ENCODE data around the gene MYBL2.

Gene MYBL2

DNA sequence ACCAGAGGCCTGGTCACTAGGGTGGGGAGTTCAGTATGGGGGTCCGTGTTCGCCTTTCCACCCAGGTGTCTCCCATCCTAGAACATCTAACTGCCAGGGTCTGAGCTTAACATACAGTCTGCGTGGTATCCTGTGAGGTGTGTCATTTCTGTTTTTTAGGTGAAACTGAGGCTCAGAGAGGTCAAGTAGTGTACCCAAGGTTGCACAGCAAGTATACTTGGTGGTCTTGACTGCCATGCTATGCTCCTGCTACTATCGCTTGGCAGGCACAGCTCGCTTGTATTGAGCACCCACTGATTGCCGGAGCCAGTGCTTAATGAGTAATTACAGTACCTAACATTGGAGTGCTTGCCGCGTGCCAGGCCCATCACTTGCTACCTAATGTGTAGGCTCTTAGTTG lies 33.7 kb downstream of the MYBL2 start:
- H3K27ac Mint-ChIP-seq: no peak overlapping the region
- ATAC-seq: no peak
- H3K4me1 Mint-ChIP-seq: no peaks in the 10 kb centered on the region
- H3K9me3 Mint-ChIP-seq: no peaks in the 10 kb centered on the region
- H3K36me3 Mint-ChIP-seq: peaks cover 41% of the 10 kb centered on the region
- H3K27me3 Mint-ChIP-seq: no peaks in the 10 kb centered on the region
- H3K4me3 Mint-ChIP-seq: no peak overlapping the region

DNA sequence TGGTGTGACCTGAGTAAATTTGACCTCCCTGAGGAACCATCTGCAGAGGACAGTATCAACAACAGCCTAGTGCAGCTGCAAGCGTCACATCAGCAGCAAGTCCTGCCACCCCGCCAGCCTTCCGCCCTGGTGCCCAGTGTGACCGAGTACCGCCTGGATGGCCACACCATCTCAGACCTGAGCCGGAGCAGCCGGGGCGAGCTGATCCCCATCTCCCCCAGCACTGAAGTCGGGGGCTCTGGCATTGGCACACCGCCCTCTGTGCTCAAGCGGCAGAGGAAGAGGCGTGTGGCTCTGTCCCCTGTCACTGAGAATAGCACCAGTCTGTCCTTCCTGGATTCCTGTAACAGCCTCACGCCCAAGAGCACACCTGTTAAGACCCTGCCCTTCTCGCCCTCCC lies 35.6 kb downstream of the MYBL2 start:
- Mint-ChIP-seq H3K27ac (no peak overlapping the region), H3K27me3 (no peaks in the 10 kb centered on the region), H3K36me3 (peaks cover 36% of the 10 kb centered on the region), H3K4me3 (no peak overlapping the region), H3K9me3 (no peaks in the 10 kb centered on the region), H3K4me1 (no peaks in the 10 kb centered on the region)
- no peak for ATAC-seq

DNA sequence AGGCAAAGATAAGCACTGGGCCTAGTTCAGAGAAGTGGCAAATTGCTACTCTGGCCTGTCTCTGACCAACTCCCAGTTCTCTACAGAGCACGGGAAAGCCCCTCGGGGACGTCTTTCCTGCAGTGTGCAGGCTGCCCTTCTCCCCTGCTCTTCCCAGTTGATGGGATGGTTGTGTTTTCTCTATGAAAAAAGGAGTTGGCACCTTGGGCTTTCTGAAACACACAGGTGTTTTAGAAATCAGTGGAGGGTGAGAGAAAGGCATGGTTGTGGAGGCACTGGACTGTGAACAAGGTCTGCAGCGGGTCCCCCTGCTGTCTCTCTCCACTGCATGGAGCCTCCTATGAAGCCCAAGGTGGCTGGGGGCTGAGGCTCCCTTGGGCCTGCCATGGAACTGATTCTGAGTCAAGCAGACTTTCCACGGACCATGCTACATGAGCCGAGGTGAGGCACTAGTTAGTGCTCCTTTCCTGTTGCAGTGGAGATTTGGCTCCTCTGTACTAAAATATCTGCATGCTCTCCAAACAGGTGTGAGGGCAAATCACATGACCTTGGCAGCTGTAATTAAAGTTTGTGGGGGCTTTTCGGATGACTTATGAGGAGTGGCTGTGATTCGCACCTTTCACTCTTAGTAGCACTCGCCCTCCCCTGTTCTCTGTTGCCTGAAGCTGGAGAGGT lies 43.6 kb downstream of the MYBL2 start:
- H3K36me3 Mint-ChIP-seq: peaks cover 18% of the 10 kb centered on the region
- peak; percentile 78 for ATAC-seq
- H3K27ac Mint-ChIP-seq: peak overlapping the region; percentile 83
- H3K27me3 Mint-ChIP-seq: no peaks in the 10 kb centered on the region
- peaks cover 39% of the 10 kb centered on the region for H3K4me1 Mint-ChIP-seq
- H3K9me3 Mint-ChIP-seq: no peaks in the 10 kb centered on the region
- H3K4me3 Mint-ChIP-seq: peak overlapping the region; percentile 7

DNA sequence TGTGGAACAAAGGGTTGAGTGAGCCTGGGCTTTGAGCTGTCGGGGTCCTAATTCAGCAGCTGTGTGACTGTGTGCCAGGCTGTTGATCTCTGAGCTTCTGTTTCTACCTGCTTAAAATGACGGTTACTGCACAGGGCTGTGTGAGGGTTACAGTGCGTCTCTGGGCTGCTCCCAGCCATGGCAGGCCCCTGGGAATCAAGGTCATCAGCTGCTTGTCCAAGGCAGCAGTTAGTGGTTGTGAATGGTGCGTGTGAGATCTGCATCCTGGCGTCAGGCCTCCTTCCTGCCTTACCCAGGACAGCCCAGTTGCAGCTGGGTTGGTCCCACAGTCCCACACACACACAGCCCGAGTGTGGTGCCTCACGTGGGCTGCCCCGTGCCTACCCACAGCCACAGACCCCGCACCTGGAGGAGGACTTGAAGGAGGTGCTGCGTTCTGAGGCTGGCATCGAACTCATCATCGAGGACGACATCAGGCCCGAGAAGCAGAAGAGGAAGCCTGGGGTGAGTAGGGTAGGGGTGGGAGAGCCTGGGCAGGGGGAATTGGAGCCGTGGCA lies 44.3 kb downstream of the MYBL2 start:
- ATAC-seq: peak; percentile 58
- no peaks in the 10 kb centered on the region for H3K9me3 Mint-ChIP-seq
- H3K4me1 Mint-ChIP-seq: peaks cover 39% of the 10 kb centered on the region
- no peaks in the 10 kb centered on the region for H3K27me3 Mint-ChIP-seq
- H3K36me3 Mint-ChIP-seq: peaks cover 20% of the 10 kb centered on the region
- peak overlapping the region; percentile 83 for H3K27ac Mint-ChIP-seq
- no peak overlapping the region for H3K4me3 Mint-ChIP-seq

DNA sequence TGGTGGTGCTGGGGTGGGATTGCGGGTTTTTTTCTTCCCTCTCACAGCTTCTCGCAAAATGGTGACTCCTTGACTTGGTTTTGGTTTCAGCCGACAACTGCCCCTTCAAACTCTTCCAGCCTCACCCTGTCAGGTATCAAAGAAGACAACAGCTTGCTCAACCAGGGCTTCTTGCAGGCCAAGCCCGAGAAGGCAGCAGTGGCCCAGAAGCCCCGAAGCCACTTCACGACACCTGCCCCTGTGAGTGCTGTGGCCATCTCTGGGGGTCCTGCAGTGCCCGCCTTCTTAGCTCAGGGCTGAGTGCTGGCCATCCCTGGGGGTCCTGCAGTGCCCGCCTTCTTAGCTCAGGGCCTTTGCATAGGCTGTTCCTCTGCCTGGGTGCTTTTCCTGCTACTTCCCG lies 48.1 kb downstream of the MYBL2 start:
- Mint-ChIP-seq H3K27ac (no peak overlapping the region), H3K9me3 (peaks cover 3% of the 10 kb centered on the region), H3K36me3 (peaks cover 17% of the 10 kb centered on the region), H3K4me3 (no peak overlapping the region), H3K27me3 (no peaks in the 10 kb centered on the region), H3K4me1 (peaks cover 25% of the 10 kb centered on the region)
- no peak for ATAC-seq

DNA sequence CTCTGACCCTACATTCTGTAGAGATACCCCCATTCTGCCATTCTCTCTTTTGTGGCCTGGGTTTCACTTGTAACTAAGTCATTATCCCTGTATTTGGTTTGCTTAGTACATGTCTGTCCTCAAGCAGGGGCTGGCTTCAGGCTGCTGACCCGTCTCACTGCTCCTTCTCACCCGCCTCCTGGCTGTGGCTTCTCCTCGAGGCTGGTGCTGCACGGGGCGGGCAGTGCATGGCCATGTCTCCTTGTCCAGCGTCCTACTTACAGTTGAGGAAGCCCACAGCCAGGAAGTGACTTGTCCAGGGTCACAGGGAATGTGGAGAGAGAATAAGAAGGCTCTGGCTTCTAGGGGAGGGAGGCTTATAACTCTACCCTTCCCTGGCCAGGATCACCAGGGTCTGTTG lies 48.6 kb downstream of the MYBL2 start:
- Mint-ChIP-seq H3K27ac (no peak overlapping the region), H3K36me3 (peaks cover 22% of the 10 kb centered on the region), H3K4me1 (peaks cover 21% of the 10 kb centered on the region), H3K27me3 (no peaks in the 10 kb centered on the region), H3K4me3 (no peak overlapping the region), H3K9me3 (peaks cover 3% of the 10 kb centered on the region)
- no peak for ATAC-seq

DNA sequence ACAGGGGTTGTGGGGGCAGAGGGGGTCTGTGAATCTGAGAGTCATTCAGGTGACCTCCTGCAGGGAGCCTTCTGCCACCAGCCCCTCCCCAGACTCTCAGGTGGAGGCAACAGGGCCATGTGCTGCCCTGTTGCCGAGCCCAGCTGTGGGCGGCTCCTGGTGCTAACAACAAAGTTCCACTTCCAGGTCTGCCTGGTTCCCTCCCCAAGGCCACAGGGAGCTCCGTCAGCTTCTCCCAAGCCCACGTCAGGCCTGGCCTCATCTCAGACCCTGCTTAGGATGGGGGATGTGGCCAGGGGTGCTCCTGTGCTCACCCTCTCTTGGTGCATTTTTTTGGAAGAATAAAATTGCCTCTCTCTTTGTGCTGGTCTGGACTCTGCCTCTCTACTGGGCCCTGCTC lies 49.2 kb downstream of the MYBL2 start:
- Mint-ChIP-seq H3K9me3 (peaks cover 3% of the 10 kb centered on the region), H3K4me1 (peaks cover 14% of the 10 kb centered on the region), H3K27me3 (no peaks in the 10 kb centered on the region), H3K27ac (no peak overlapping the region), H3K36me3 (peaks cover 22% of the 10 kb centered on the region), H3K4me3 (no peak overlapping the region)
- no peak for ATAC-seq

DNA sequence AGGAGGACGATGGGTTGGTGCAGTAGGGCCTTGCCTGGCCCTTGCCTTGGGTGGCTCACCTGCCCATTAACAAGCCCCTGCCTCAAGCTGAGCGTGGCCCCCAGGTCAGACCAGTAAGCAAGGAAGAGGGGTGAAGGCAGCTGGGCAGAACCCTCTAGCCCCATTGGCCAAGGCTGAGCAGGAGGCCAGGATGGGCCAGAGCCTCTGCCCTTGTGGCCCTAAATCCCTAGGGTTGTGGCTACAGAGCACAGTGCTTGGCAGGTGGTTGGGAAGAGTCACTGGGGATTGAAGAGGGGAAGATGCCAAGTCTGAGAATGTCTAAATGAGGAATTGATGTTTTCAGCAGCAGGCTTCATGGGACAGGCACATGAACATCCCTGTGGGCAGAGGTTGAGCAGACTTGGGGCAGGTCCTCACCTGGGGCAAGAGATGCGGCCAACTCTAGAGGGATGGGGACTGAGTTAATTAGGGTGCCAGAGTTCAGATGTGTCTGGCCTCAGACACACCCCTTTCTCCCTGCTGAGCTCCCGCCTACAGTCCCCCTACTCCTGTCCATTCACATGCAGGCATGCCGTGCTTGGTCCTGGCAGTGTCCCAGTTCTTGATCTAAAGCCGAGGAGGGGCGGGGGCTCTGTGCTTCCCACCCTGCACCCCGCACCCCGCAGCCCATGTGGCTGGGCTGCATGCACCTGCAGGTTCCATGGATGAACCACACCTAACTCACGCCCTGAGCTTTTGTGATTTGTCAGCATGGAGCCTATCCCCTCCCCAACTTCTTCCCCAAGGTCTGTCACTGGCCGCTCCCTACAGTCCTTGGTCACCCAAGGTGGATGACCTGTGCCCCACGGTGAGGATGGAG lies 50.1 kb downstream of the MYBL2 start:
- no peaks in the 10 kb centered on the region for H3K27me3 Mint-ChIP-seq
- H3K27ac Mint-ChIP-seq: no peak overlapping the region
- peaks cover 3% of the 10 kb centered on the region for H3K9me3 Mint-ChIP-seq
- H3K4me1 Mint-ChIP-seq: peaks cover 8% of the 10 kb centered on the region
- no peak for ATAC-seq
- no peak overlapping the region for H3K4me3 Mint-ChIP-seq
- peaks cover 22% of the 10 kb centered on the region for H3K36me3 Mint-ChIP-seq

DNA sequence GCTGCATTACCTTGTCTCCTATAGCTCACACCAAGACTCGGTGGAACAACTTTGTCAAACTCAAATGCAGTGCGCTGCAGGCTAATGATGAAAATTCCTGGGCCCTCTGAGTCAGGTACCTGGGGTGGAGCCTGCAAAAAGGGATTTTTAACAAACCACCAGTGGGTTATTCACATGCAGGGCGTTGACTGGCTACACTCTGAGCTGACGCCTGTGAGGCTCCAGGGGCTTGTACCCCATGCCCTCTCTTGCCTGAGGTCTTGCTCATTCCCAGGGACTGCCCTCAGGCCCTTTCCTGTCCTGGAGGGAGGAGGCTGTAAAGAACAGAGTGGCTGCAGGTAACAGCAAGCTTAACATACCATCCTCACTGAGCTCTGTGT lies 50.7 kb downstream of the MYBL2 start:
- Mint-ChIP-seq H3K9me3 (peaks cover 3% of the 10 kb centered on the region), H3K4me1 (peaks cover 11% of the 10 kb centered on the region), H3K36me3 (peaks cover 22% of the 10 kb centered on the region), H3K4me3 (no peak overlapping the region), H3K27me3 (no peaks in the 10 kb centered on the region), H3K27ac (no peak overlapping the region)
- no peak for ATAC-seq

DNA sequence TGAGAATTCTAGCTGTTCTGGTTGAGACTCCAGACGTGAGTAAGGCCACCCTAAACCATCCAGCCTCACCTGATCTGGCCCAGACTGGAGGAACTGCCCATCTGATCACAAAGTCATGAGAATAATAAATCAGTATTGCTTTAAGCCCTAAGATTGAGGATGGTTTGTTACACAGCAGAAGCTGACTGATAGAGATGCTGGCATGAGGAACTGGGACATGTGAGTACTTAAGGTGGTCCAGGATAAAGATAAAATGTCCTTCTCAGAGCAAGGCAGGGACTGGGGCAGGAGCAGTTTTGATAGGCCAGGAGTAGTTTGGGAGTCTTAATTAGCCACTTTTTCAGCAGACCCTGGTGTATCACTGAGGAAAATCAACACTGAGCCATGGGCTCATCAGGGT lies 53.1 kb downstream of the MYBL2 start:
- peaks cover 20% of the 10 kb centered on the region for H3K4me1 Mint-ChIP-seq
- no peak overlapping the region for H3K4me3 Mint-ChIP-seq
- peak overlapping the region; percentile 11 for H3K27ac Mint-ChIP-seq

DNA sequence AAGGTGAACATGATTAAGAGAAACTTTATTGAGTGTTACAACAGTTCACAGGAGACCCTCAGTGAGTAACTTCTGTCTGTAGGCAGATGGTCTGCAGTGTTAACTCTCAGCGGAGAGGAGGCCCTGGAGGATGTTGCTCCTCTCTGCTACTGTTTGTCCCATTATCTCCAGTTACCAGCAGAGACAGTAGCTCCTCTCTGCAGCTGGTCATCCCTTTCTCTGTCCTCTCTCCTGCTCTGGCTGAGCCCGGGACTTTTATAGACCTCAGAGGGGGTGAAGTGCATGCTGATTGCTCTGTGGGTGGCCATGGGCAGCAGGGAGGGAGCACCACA lies 54.1 kb downstream of the MYBL2 start:
- no peaks in the 10 kb centered on the region for H3K27me3 Mint-ChIP-seq
- no peak overlapping the region for H3K4me3 Mint-ChIP-seq
- peaks cover 3% of the 10 kb centered on the region for H3K9me3 Mint-ChIP-seq
- H3K27ac Mint-ChIP-seq: peak overlapping the region; percentile 11
- H3K4me1 Mint-ChIP-seq: peaks cover 20% of the 10 kb centered on the region
- no peak for ATAC-seq
- H3K36me3 Mint-ChIP-seq: peaks cover 13% of the 10 kb centered on the region

More for the DNA sequence above, 53.1 kb downstream of the MYBL2 start:
- peaks cover 20% of the 10 kb centered on the region for H3K36me3 Mint-ChIP-seq
- H3K9me3 Mint-ChIP-seq: peaks cover 3% of the 10 kb centered on the region
- ATAC-seq: no peak
- H3K27me3 Mint-ChIP-seq: no peaks in the 10 kb centered on the region

DNA sequence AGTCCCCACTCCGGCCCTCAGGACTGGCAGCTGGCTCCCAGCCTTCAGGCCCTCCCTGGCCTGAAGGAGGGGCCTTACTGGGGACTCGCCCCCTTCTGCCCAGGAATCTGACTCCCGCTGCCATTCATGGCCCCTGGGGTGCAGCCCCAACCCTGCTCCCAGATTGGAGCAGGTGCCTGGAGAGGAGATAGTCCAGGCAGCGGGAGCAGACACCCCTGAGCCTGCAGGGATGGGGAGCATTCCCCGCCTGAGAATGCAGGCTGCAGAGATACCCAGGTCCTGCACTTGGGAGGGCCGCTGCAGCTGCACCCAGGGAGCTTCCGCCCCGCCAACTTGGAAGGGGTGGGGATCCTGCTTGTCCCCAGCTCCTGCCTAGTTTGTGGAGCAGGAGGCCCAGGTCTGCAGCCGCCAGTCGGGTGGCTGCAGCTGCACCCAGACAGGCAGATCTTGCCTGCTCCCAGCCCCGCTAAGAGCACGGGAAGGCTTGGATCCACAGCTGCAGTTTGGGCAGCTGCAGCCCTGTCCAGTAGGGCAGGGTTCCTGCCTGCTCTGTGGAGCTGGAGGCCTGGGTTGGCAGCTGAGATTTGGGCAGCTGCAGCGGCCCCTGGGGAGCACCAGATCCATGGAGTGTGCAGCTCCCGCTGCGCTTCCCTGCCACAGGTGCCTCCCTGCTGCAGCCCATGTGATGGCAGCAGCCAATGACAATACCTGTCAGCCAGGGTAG lies 54.7 kb downstream of the MYBL2 start:
- H3K36me3 Mint-ChIP-seq: peaks cover 13% of the 10 kb centered on the region
- peaks cover 20% of the 10 kb centered on the region for H3K4me1 Mint-ChIP-seq
- H3K9me3 Mint-ChIP-seq: peaks cover 3% of the 10 kb centered on the region
- H3K27me3 Mint-ChIP-seq: no peaks in the 10 kb centered on the region
- peak overlapping the region; percentile 36 for H3K4me3 Mint-ChIP-seq
- ATAC-seq: peak; percentile 10
- no peak overlapping the region for H3K27ac Mint-ChIP-seq

DNA sequence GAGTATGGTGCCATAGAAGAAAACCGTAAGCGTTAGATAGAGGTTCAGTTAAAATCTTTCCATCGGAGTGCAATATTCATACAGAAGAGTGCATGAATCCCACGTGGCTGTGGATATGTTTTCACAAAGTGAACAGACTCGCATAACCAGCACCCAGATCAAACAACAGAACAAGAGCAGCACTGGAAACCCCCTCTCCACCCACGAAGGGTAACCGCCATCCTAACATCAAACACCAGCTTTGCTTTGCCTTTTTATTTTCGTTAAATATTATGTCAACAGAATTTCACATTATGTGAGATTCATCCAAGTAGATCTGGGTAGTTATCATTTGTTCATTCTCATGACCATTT lies 55.2 kb downstream of the MYBL2 start:
- peaks cover 3% of the 10 kb centered on the region for H3K9me3 Mint-ChIP-seq
- H3K27ac Mint-ChIP-seq: no peak overlapping the region
- H3K36me3 Mint-ChIP-seq: peaks cover 13% of the 10 kb centered on the region
- ATAC-seq: peak; percentile 42
- H3K4me3 Mint-ChIP-seq: peak overlapping the region; percentile 36
- H3K4me1 Mint-ChIP-seq: peaks cover 20% of the 10 kb centered on the region
- no peaks in the 10 kb centered on the region for H3K27me3 Mint-ChIP-seq

DNA sequence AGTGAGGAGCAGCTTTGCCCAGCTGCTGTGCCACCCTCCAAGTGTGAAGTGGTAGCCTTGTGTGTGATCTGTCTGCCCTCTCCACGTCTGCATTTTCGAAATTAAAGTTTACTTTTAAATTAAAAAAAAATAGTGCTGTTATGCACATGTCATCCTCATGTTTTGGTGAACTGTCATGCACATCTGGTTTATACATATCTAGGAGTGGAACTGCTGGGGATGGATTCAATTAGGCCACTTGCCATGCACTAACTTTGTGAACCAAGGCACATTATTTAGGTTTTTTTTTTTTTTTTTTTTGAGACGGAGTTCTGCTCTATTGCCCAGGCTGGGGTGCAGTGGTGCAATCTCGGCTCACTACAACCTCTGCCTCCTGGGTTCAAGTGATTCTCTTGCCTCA lies 56.3 kb downstream of the MYBL2 start:
- no peak for ATAC-seq
- Mint-ChIP-seq H3K4me3 (no peak overlapping the region), H3K36me3 (peaks cover 13% of the 10 kb centered on the region), H3K27me3 (no peaks in the 10 kb centered on the region), H3K9me3 (peaks cover 3% of the 10 kb centered on the region), H3K27ac (no peak overlapping the region), H3K4me1 (peaks cover 24% of the 10 kb centered on the region)

DNA sequence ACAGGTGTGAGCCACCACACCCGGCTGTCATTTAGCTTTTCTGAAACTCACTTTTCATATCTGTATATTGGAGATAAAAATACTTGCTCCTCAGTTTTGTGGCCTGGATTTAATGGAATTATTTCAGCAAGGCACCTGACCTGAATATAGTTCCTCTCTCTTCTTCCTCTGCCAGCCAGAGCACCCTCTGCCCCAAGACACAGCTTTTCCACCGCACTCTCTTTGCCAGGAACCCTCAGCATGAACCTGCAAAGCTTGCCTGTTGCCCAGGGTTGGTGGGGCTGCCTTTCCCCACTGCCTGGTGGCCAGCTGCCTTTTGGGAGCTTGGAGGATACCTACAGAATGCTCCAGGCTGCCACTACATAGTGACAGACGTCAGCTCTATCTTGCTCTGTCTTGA lies 56.8 kb downstream of the MYBL2 start:
- Mint-ChIP-seq H3K27me3 (no peaks in the 10 kb centered on the region), H3K36me3 (peaks cover 13% of the 10 kb centered on the region), H3K27ac (peak overlapping the region; percentile 58), H3K9me3 (peaks cover 3% of the 10 kb centered on the region), H3K4me3 (no peak overlapping the region), H3K4me1 (peaks cover 29% of the 10 kb centered on the region)
- no peak for ATAC-seq

Measured in stimulated activated memory B cell treated with anti-CD40 and anti-IgM and Interleukin-4, amounts not matched to agents 10 μg/mL and 1 μg/mL and 100 μg/mL, for 72 hours (primary cell).